ENCODE results near the gene XRCC1. TPM values are rescaled to one million over a fixed set of nuclear protein-coding genes. Genes with fewer than 3 reads are reported as not detected.

The XRCC1 gene
- total RNA-seq, 4 donors from 2014 or later: 9.3 to 20.3 (median 16.7) TPM

DNA sequence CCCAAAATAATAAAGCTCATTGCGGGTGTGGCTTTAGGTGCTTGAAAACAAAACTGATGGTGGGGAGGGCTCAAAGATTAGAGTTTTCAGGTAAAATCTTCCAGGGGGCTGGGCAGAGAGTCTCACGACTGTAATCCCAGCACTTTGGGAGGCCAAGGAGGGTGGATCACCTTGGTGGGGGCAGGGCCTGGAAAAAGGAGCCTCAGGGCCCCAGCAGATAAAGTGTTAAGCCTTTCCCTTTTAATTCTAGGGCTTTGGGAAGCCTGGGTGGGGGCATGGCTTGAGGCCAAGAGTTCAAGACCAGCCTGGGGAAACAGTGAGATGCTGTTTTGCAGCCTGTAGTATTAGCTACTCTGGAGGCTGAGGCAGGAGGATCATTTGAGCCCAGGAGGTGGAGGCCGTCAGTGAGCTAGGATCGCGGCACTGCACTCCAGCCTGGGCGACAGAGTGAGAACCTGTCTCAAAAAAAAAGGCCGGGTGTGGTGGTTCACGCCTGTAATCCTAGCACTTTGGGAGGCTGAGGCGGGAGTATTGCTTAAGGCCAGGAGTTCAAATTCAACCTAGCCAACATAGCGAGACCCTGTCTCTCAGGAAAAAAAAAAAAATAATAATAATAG is 18.9 kb upstream of the XRCC1 start:
- intact Hi-C loops (cut with DNase I; ENCODE audit: low total_unique reads) (no loop called here), in situ Hi-C loops (cut with MboI; ENCODE audit: low sequenced_read_pairs in 4 of 4) (no loop called here)
- TF ChIP-seq CTCF (IDR thresholded peaks at IDR 0.05 in 4 of 5, conservative IDR thresholded peaks at IDR 0.05 in 1 of 5) (no peak), POLR2A (IDR thresholded peaks at IDR 0.05) (no peak)
- peaks cover 27 to 34% of the 10 kb centered on the region in 2 donors for H3K4me1 ChIP-seq
- ATAC-seq (no peak), DNase-seq (no peak)
- H3K27me3 ChIP-seq: no peaks in the 10 kb centered on the region
- H3K9me3 ChIP-seq: no peaks in the 10 kb centered on the region
- H3K27ac ChIP-seq: peak overlapping the region; percentile 84 to 98 (median 92)
- peak overlapping the region; percentile 65 to 86 (median 77) for H3K4me3 ChIP-seq
- H3K36me3 ChIP-seq: peaks cover 0 to 37% of the 10 kb centered on the region in 2 donors

- Histone ChIP-seq H3K4me3 (no peak overlapping the region), H3K9me3 (no peaks in the 10 kb centered on the region), H3K4me1 (peaks cover 24 to 31% of the 10 kb centered on the region in 2 donors), H3K27ac (no peak overlapping the region), H3K27me3 (no peaks in the 10 kb centered on the region), H3K36me3 (peaks cover 0 to 27% of the 10 kb centered on the region in 2 donors)
- ATAC-seq: no peak
- DNase-seq: no peak
- intact Hi-C loops (cut with DNase I; ENCODE audit: low total_unique reads) (no loop called here), in situ Hi-C loops (cut with MboI; ENCODE audit: low sequenced_read_pairs in 4 of 4) (no loop called here)
- TF ChIP-seq POLR2A (IDR thresholded peaks at IDR 0.05) (no peak), CTCF (IDR thresholded peaks at IDR 0.05 in 4 of 5, conservative IDR thresholded peaks at IDR 0.05 in 1 of 5) (no peak)
These were observed 17.5 kb upstream of the XRCC1 start for GRCh38 chr19:43592800-43593350.

- no peak overlapping the region for H3K4me3 ChIP-seq
- ATAC-seq (no peak), DNase-seq (no peak)
- peaks cover 0 to 27% of the 10 kb centered on the region in 2 donors for H3K36me3 ChIP-seq
- peaks cover 16 to 23% of the 10 kb centered on the region in 2 donors for H3K4me1 ChIP-seq
- H3K9me3 ChIP-seq: no peaks in the 10 kb centered on the region
- in situ Hi-C loops (cut with MboI; ENCODE audit: low sequenced_read_pairs in 4 of 4): no loop called here
- H3K27ac ChIP-seq: no peak overlapping the region
- no peak for TF ChIP-seq CTCF (IDR thresholded peaks at IDR 0.05 in 4 of 5, conservative IDR thresholded peaks at IDR 0.05 in 1 of 5)
- TF ChIP-seq POLR2A (IDR thresholded peaks at IDR 0.05): no peak
- no peaks in the 10 kb centered on the region for H3K27me3 ChIP-seq
- intact Hi-C loops (cut with DNase I; ENCODE audit: low total_unique reads): no loop called here
These were observed 16.8 kb upstream of the XRCC1 start for GRCh38 chr19:43591904-43592772.

GRCh38 chr19:43589678-43590077 is 14.4 kb upstream of the XRCC1 start:
- peaks cover 9 to 12% of the 10 kb centered on the region in 2 donors for H3K4me1 ChIP-seq
- H3K27me3 ChIP-seq: no peaks in the 10 kb centered on the region
- intact Hi-C loops (cut with DNase I; ENCODE audit: low total_unique reads): no loop called here
- no peaks in the 10 kb centered on the region for H3K9me3 ChIP-seq
- H3K36me3 ChIP-seq: peaks cover 0 to 27% of the 10 kb centered on the region in 2 donors
- in situ Hi-C loops (cut with MboI; ENCODE audit: low sequenced_read_pairs in 4 of 4): no loop called here
- DNase-seq (no peak), ATAC-seq (no peak)
- no peak overlapping the region for H3K4me3 ChIP-seq
- no peak for TF ChIP-seq CTCF (IDR thresholded peaks at IDR 0.05 in 4 of 5, conservative IDR thresholded peaks at IDR 0.05 in 1 of 5)
- no peak for TF ChIP-seq POLR2A (IDR thresholded peaks at IDR 0.05)
- H3K27ac ChIP-seq: no peak overlapping the region
